HG03097 (cell line): Measurements from ENCODE around the gene TAOK2.

Source experiments
- ATAC-seq: cut with Tn5 transposase; IDR thresholded peaks from one replicate; pipeline ENCODE4 v1.9.1; 2021; ENCODE audit not compliant: unreplicated experiment, low FRiP score

TAOK2 gene

DNA sequence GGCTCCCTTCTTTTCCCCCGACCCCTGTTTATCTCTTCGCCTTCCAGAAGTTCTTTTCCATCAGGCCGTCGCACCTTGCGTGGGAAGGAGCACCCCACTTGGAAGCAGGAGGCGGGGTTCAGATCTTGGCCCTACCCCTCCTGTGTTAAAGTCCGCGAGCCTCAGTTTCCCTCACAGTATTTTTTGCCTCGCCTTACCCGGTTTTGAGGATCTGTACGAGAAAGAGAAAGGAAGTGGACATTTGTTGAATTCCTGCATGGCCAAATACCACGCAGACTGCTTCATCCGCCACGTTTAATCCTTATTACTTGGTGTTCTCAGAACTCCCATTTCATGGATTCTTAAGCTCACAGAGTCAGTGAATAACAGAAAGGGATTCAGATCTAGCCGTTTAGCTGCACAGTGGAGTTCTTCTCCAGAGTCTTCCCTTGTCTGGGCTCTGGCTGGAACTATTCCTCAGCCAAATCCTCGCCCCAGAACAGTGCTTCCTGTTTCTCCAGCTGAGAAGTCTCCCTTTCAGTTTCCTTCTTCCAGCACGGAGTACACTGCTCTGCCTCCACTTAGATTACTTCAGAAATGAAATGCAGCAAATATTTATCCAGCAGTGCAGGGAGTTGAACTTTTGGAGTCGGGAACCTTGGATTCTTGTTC is 11.2 kb upstream of the TAOK2 start:
- ATAC-seq, result peak; percentile 6

GRCh38 chr16:29963021-29963743 is 10.5 kb upstream of the TAOK2 start:
- ATAC-seq, result no peak

DNA sequence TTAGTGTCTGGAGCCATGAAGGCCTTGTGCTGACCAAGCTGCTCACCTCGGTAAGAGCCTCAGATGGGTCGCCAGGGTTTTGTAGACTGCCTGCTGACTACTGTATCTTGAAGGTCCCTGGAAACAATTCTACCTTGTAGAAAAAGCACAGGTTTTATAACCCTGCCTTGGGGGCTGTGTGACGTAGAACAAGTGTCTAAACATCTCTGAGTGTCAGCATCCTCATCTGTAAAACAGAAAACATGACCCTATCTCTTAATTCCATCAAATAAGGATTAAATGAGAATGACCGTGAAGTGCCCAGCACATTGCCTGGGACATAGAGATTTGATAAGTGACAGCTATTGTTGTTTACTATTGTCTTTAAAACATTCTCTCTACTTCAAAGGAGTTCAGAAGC is 5.5 kb upstream of the TAOK2 start:
- no peak for ATAC-seq

GRCh38 chr16:29971304-29971703 is 2.4 kb upstream of the TAOK2 start:
- no peak for ATAC-seq

DNA sequence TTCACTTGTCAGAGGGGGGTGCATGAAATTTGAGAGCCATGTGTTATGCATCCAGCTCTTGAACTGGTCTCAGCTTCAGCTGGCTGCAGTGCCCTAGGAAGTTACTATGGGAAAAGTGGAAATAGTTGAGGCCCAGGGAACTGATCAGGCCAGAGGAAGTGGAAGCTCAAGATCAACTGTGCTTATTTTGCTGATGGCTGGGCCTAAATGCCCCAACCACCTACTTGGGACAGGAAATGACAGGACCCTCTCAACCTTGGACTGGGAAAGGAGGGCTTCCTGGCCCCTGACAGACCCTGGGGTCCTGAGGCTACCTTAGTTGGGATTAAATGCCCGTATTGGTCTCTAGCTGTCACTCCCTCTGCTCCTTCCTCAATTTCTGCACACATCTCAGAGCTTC is 1.2 kb upstream of the TAOK2 start:
- no peak for ATAC-seq

DNA sequence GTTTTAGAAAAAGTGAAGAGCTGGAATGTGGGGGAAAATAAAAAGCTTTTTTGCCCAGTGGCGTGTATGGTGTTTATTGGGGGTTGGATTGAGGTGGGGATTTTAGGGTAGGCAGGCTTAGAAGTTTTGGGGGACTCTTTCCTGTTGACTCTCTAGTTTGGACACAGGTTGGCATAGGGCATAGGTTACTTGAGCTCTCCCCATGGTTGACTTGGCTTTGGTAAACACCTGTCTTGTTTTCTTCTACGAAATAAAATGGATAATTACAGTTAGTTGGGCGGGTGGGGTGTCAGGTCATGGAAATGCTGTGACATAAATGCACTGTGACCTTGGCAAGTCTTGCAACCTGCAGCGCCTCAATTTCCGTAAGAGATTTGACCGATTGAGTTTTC is 680 bp upstream of the TAOK2 start:
- no peak for ATAC-seq

- ATAC-seq, result peak; percentile 5
Observed at GRCh38 chr16:29974291-29975133, 844 bp downstream of the TAOK2 start.

DNA sequence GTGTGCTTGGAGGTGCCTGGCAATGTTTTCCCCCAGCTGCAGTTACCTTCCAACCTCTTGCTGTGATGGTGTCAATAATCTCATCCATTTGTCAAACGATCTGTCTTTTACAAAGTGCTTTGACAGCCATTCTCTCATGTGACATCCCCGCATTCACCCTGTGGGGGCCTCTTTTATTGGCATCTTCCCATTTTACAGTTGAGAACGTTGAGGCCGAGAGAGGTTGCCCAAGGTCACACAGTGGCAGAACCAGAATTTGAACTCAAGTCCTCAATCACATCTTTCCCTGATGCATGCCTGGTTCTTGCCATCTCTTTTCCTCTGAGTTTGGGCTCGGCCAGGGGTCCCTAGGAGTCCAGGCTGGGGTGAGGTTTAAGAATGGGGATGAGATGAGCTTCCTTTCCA is 1.5 kb downstream of the TAOK2 start:
- no peak for ATAC-seq

DNA sequence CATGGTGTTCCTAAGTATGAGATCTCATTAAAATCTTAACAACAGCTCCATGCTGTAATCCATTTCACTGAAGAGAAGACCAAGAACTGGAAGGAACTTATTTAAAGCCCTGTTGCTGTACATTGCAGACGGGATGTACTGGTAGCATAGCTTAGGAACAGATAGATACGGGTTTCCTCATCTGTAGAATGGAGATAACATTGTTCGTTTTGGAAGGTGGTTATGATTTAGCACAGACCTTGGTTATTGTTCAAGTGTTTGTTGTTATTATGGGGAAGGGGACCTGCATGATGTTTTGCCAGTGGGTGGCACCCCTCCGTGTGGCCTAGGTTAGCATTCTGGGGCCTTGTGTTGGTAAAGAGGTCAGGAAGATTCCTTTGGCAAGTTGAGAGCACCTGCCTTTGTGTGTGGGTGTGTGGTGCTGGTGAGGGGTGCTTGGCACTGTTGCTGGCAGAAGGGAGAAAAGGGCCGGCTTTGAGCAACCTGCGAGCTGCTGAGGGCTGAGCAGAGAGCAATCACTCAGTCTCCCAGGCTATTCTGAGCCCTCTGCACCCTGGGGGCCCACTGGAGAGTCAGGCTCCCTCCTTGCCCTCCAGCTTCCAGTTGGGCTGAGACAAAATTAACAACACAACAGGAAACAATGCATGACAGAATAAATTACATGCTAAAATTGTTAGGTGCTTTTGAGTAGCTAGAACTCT is 2.3 kb downstream of the TAOK2 start:
- ATAC-seq, result no peak

- no peak for ATAC-seq
Observed at GRCh38 chr16:29977063-29977825, 3.6 kb downstream of the TAOK2 start.

DNA sequence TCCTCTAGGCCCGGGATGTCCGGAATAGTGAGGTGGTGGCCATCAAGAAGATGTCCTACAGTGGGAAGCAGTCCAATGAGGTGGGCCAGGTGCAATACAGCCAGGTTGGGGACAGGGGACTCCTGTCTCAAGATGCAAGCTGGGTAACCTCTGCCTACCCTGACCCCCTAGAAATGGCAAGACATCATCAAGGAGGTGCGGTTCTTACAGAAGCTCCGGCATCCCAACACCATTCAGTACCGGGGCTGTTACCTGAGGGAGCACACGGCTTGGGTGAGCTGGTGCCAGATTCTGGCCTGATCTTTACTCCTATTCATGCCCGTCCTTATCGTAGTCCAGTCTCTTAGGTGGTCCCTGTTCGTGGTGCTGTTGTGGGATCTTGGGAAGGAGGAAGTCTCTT is 4.4 kb downstream of the TAOK2 start:
- no peak for ATAC-seq

DNA sequence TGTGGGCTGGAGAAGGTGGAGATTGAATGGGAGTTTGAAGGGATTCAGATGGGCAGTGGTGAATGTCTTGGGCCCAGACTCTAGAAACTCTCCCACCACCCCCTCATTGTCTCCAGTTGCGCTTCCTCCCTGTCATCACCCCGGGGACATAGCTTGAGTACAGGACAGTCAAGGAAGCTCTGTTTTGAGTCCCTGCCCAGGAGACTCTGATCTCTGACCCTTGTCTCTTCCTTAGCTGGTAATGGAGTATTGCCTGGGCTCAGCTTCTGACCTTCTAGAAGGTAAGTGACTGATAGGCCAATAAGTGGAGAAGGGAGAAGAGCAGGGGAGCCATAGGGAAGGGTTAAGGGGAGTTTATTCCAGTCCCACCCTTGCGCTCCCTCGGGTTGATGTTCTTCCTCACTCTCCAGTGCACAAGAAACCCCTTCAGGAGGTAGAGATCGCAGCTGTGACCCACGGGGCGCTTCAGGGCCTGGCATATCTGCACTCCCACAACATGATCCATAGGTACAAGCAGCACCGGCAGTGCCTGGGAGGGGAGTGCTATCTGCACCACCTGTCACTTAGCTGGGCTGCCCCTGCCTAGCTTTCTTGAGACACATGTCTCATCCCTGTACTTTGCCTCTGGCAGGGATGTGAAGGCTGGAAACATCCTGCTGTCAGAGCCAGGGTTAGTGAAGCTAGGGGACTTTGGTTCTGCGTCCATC is 5.0 kb downstream of the TAOK2 start:
- no peak for ATAC-seq

DNA sequence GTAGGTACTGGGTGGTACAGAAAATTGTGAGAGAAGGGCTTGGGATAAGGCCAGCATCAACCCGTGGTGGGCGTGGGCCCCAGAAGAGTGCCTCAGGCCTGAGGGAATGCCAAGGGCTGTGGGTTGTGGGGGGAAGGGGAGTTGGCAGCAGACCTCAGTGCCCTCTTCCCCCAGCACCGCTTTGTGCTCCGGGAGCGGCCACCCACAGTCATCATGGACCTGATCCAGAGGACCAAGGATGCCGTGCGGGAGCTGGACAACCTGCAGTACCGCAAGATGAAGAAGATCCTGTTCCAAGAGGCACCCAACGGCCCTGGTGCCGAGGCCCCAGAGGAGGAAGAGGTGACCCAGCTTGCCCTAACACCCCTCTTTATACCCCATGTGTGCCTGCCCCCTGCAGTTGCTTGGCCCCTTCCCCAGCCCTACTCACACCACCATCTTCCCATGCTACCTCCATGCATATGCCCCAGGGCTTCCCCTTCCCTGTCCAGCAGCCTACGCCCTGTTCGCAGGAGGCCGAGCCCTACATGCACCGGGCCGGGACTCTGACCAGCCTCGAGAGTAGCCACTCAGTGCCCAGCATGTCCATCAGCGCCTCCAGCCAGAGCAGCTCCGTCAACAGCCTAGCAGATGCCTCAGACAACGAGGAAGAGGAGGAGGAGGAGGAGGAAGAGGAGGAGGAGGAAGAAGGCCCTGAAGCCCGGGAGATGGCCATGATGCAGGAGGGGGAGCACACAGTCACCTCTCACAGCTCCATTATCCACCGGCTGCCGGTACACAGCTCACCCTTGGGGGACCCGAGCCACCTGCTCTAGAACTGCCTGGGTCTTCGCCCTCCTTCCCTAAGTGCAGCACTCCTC is 9.1 kb downstream of the TAOK2 start:
- no peak for ATAC-seq

DNA sequence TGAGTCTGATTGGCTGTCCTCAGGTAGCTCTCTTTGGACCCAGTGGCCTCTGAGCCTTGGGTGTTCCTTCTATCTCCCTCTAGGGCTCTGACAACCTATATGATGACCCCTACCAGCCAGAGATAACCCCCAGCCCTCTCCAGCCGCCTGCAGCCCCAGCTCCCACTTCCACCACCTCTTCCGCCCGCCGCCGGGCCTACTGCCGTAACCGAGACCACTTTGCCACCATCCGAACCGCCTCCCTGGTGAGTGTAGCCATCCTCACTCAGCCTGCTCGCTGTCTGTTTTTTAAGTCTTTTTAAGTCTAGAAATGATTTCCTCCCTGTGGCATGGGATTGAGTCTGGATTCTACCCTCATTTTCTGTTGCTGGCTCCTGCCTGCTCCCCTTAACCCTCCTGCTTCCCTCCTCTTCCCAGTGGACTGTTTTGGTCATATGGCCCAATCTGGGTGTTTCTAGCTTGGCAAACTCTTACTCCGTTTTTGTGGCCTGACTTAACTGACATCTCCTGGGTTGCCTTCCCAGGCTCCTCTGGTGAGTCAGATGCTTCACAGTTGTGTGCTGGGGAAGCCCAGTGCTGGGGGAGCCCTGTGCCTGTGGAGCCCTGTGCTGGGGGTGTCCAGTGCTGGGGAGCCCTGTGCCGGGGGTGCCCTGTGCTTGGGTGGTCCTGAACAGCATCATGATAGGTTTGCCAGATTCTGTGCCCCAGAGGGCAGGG is 9.9 kb downstream of the TAOK2 start:
- ATAC-seq, result no peak

GRCh38 chr16:29984137-29984763 is 10.6 kb downstream of the TAOK2 start:
- no peak for ATAC-seq

DNA sequence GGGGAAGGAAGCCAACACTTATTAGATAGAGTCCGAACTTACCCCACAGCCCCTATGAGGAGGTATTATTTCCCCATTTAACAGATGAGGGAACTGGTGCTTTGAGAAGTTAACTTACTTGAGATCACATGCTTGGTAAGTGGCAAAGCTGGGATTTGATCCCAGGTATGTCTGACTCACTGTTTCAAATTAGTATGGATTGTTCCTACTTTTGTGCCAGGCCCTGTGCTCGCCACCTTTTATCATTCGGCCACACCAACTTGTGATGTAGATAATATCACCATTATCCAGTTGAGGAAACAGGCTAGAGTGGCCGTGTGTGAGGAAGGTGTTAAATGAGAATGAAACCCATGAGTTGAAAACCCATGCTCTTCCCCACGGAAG is 11.1 kb downstream of the TAOK2 start:
- no peak for ATAC-seq

DNA sequence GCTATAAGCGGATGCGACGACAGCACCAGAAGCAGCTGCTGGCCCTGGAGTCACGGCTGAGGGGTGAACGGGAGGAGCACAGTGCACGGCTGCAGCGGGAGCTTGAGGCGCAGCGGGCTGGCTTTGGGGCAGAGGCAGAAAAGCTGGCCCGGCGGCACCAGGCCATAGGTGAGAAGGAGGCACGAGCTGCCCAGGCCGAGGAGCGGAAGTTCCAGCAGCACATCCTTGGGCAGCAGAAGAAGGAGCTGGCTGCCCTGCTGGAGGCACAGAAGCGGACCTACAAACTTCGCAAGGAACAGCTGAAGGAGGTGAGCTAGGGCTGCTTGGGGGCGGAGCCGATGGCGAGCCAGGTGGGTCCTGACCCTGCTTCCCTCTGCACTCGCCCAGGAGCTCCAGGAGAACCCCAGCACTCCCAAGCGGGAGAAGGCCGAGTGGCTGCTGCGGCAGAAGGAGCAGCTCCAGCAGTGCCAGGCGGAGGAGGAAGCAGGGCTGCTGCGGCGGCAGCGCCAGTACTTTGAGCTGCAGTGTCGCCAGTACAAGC is 11.7 kb downstream of the TAOK2 start:
- no peak for ATAC-seq
